SK-N-MC (cell line): Measurements from ENCODE around the gene CPNE9.

Source experiments
- DNase-seq: peaks from one replicate; pipeline ENCODE4 v3.0.0-alpha.2; 2011; ENCODE audit warnings: low read depth, low spot score
- H3K27ac ChIP-seq: fragments of 200-600 bp; sonication (generic); 2 replicates; pipeline ENCODE4 v1.5.1; 2016; ENCODE audit warnings: mixed run types
- H3K36me3 ChIP-seq: fragments of 200-600 bp; sonication (generic); 2 replicates; pipeline ENCODE4 v1.6.1; 2017; ENCODE audit warnings: antibody characterized with exemption, low read length, mixed read lengths; ENCODE audit not compliant: insufficient read depth
- H3K4me3 ChIP-seq: fragments of 200-600 bp; sonication (generic); 2 replicates; pipeline ENCODE4 v1.5.1; 2016
- H3K9ac ChIP-seq: fragments of 200-600 bp; sonication (generic); 2 replicates; pipeline ENCODE4 v1.8.0; 2017; ENCODE audit warnings: mixed run types, mixed read lengths; ENCODE audit not compliant: insufficient read length
- H3K9me3 ChIP-seq: fragments of 200-600 bp; sonication (generic); 2 replicates; pipeline ENCODE4 v1.6.1; 2017; ENCODE audit warnings: low read depth, mild to moderate bottlenecking, antibody characterized with exemption, low read length, moderate library complexity, mixed read lengths
- EZH2 ChIP-seq: fragments of 200-600 bp; sonication (generic); IDR thresholded peaks from one replicate; pipeline ENCODE4 v1.6.1; 2017; ENCODE audit warnings: antibody characterized with exemption
- FOXP2 ChIP-seq: optimal IDR thresholded peaks from 2 replicates; pipeline ENCODE3; 2011; ENCODE audit warnings: mild to moderate bottlenecking, moderate library complexity; ENCODE audit not compliant: insufficient read depth; ENCODE audit errors: extremely low read length, control extremely low read depth
- POLR2AphosphoS5 ChIP-seq: IDR thresholded peaks from 2 replicates; pipeline ENCODE4 v1.6.1; 2012; ENCODE audit warnings: mild to moderate bottlenecking, low read depth, low read length, borderline replicate concordance

CPNE9 gene

GRCh38 chr3:9690451-9691450, 12.9 kb upstream of the CPNE9 start:
- no peak overlapping the region for H3K27ac ChIP-seq
- no peaks in the 10 kb centered on the region for H3K36me3 ChIP-seq
- no peak for TF ChIP-seq EZH2
- no peak for TF ChIP-seq POLR2AphosphoS5
- no peak for TF ChIP-seq FOXP2
- no peak overlapping the region for H3K4me3 ChIP-seq
- no peak overlapping the region for H3K9ac ChIP-seq
- DNase-seq = no peak
- no peaks in the 10 kb centered on the region for H3K9me3 ChIP-seq

DNA sequence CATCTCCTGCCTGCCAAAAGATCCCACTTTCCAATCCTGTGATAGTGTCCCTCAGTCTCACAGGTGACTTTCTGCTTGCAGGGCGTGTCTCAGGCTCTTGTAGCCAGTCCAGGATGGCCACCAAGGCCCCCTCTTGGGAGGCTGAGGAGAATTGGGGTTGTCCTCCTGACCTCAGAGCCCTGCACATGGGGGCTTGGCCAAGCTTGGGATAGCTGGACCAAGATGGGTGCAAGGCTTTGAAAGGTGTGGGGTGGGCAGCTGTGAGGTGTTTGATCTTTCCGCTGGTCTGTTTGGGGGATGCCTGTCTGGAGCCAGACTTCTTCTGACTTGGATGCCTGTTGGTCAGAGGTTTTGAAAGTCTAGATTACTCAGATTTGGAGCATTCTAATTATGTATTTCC, 12.0 kb upstream of the CPNE9 start:
- H3K27ac ChIP-seq = no peak overlapping the region
- no peak for TF ChIP-seq EZH2
- TF ChIP-seq FOXP2 = no peak
- TF ChIP-seq POLR2AphosphoS5 = no peak
- DNase-seq = no peak
- H3K9me3 ChIP-seq = no peaks in the 10 kb centered on the region
- H3K36me3 ChIP-seq = no peaks in the 10 kb centered on the region
- H3K9ac ChIP-seq = no peak overlapping the region
- H3K4me3 ChIP-seq = no peak overlapping the region

DNA sequence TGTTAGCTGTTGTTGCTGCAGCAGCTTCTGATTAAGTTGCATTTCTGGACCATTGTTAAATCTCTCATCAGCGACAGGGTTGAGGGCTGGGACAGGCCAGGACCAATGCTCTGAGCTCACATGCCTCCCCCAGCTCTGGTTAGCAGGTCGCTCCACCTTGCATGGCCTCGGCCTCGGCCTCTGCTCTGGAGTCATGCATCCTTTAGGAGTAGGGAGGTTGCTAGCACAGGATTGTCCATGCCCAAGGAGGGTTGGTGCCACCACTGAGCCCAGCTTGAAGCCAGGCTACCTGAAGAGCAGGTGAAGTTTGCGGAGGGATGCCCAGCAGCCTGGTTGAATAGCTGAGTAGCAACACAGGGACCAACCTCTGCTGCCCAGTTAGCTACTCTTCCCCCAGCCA, 11.2 kb upstream of the CPNE9 start:
- no peak for DNase-seq
- no peaks in the 10 kb centered on the region for H3K9me3 ChIP-seq
- no peak overlapping the region for H3K9ac ChIP-seq
- TF ChIP-seq POLR2AphosphoS5 (no peak), EZH2 (no peak), FOXP2 (no peak)
- H3K27ac ChIP-seq = no peak overlapping the region
- H3K4me3 ChIP-seq = no peak overlapping the region
- H3K36me3 ChIP-seq = no peaks in the 10 kb centered on the region

DNA sequence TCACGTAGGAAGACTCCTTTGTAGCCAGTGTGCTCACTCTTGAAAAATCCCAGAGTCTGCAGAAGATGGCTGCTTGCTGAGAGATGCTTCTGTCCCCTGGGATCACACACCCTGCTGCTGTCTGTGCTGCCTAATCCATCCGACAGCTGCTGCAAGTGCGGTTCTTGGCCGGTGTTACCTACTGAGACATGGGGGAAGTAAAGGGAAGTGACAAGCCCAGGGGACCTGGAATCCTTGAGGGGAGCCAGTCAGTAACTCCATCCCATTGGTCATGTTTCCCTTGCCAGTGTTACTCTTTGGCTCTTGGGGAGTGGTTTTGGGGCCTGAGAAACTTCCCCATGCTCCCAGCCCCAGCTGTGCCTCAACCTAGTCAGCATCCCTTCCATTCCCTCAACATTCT, 8.3 kb upstream of the CPNE9 start:
- no peaks in the 10 kb centered on the region for H3K36me3 ChIP-seq
- no peak overlapping the region for H3K9ac ChIP-seq
- no peak for DNase-seq
- TF ChIP-seq POLR2AphosphoS5 = no peak
- TF ChIP-seq EZH2 = no peak
- TF ChIP-seq FOXP2 = no peak
- no peaks in the 10 kb centered on the region for H3K9me3 ChIP-seq
- no peak overlapping the region for H3K4me3 ChIP-seq
- H3K27ac ChIP-seq = no peak overlapping the region

DNA sequence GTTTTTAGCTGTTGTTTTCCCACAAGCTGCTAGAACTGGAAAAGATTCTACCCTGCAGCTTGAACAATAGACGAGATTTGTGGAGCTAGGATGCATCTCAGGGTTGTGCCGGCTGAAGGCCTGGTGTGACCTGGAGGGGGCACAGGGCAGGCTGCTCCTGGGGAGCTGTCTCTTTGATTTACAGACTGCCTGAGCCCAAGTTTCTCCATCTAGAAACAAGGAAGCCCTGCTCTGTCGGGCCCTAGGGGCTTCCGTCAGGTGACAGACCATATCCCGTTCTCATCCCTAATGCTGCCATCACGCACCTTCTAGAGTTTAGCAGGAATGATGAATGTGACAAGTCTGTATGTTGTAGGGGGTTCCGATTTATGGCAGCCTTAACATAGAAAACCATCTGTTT, 7.9 kb upstream of the CPNE9 start:
- no peak for DNase-seq
- TF ChIP-seq EZH2 = no peak
- no peak for TF ChIP-seq FOXP2
- no peak for TF ChIP-seq POLR2AphosphoS5
- Histone ChIP-seq H3K36me3 (no peaks in the 10 kb centered on the region), H3K27ac (no peak overlapping the region), H3K9ac (no peak overlapping the region), H3K4me3 (no peak overlapping the region), H3K9me3 (no peaks in the 10 kb centered on the region)

DNA sequence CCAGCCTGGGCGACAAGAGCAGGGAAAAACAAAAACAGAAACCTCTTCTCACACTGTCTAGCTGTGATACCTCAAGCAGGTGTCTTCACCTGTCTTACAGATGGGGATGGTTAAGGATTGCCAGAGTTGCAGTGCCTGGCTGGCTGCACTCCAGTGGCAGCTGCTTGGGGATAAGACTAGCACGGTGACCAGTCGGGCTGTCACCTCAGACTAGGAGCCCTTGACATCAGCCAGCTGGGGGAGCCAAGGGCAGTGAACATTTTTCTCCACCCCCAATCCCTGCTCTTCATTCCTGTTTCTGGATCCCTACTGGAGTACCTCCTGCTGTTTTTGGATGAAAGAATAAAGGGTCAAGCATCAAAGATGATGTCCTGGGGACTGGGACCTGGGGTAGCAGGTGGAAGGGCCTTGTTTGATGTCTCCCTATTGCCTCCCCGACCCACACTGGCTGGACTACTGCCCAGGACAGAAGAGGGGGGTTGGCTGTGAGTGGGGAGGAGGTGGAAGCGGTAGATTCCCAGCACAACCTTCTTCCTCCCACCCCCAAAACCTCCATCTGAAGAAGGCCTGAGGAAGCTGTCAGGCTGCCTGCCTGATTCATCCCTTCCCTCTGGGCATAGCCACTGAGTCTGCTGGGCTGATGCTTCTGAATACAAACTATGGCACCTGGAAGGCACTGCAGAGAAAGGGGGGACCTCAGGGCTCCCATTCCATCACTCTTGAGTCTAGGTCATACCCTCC, 7.0 kb upstream of the CPNE9 start:
- no peak for DNase-seq
- H3K9ac ChIP-seq = no peak overlapping the region
- H3K9me3 ChIP-seq = no peaks in the 10 kb centered on the region
- H3K27ac ChIP-seq = no peak overlapping the region
- no peaks in the 10 kb centered on the region for H3K36me3 ChIP-seq
- TF ChIP-seq POLR2AphosphoS5 (no peak), EZH2 (no peak), FOXP2 (no peak)
- no peak overlapping the region for H3K4me3 ChIP-seq

DNA sequence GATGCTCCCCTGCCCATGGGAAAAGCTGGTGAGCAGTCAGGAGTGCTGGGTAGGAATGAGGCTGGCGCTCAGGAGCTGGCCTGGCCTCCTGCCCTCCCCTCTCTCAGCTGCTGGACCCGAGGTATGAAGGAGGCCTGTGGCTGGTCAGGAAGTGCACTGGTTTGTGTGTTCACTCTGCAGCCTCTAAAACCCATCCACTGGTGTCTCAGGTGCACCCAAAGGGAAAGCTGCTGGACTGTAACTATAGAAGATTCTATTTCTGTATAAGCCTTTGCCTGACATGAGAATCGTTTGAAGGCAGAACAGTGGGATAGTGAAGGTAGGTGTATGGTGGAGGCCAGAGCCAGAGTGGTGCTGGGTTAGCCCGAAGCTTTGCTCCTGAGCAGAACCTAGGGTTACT, 5.7 kb upstream of the CPNE9 start:
- no peak overlapping the region for H3K4me3 ChIP-seq
- TF ChIP-seq EZH2 = no peak
- no peak for TF ChIP-seq FOXP2
- no peak for TF ChIP-seq POLR2AphosphoS5
- no peak overlapping the region for H3K27ac ChIP-seq
- no peak overlapping the region for H3K9ac ChIP-seq
- H3K36me3 ChIP-seq = no peaks in the 10 kb centered on the region
- H3K9me3 ChIP-seq = no peaks in the 10 kb centered on the region
- no peak for DNase-seq

GRCh38 chr3:9698293-9698692, 5.3 kb upstream of the CPNE9 start:
- no peak overlapping the region for H3K4me3 ChIP-seq
- no peaks in the 10 kb centered on the region for H3K9me3 ChIP-seq
- TF ChIP-seq EZH2 (no peak), FOXP2 (no peak), POLR2AphosphoS5 (no peak)
- no peaks in the 10 kb centered on the region for H3K36me3 ChIP-seq
- no peak overlapping the region for H3K9ac ChIP-seq
- no peak for DNase-seq
- no peak overlapping the region for H3K27ac ChIP-seq

DNA sequence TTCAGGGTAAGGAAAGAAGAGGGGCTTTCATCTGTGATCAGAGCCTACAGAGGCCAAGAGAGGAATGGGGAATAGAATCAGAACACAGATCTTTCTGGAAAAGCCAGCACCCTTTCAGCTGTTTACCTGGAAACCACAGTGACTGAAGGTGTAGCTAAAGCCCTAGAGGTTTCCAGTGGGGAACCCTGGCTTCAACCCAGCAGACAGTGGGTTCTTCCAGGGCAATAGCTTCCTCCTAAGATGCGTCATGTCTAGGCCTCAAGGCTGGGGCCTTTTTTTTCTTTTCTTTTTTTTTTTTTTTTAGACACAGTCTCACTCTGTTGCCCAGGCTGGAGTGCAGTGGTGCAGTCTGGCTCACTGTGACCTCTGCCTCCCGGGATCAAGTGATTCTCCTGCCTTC, 3.1 kb upstream of the CPNE9 start:
- no peak overlapping the region for H3K4me3 ChIP-seq
- DNase-seq = no peak
- TF ChIP-seq POLR2AphosphoS5 = no peak
- TF ChIP-seq FOXP2 = no peak
- TF ChIP-seq EZH2 = no peak
- H3K36me3 ChIP-seq = no peaks in the 10 kb centered on the region
- H3K9ac ChIP-seq = no peak overlapping the region
- H3K9me3 ChIP-seq = no peaks in the 10 kb centered on the region
- no peak overlapping the region for H3K27ac ChIP-seq
